Stimulated activated CD8-positive, alpha-beta memory T cell treated with anti-CD3 and anti-CD28 coated beads, Interleukin-15, amount 100 ng/mL, for 48 hours (primary cell): ENCODE results near the gene ADGRG7.

ENCODE experiments used
- DNase-seq, 2 donors: peaks; one replicate each; pipeline ENCODE4 v3.0.0-alpha.2; 2020; ENCODE audit warnings: low read depth in 2 of 2

Gene ADGRG7

GRCh38 chr3:100743535-100743934, 134.1 kb downstream of the ADGRG7 start:
- DNase-seq, result no peak

GRCh38 chr3:100744671-100745070, 135.3 kb downstream of the ADGRG7 start:
- DNase-seq, result no peak
